ENCODE data around the gene GALNTL6.

DNA sequence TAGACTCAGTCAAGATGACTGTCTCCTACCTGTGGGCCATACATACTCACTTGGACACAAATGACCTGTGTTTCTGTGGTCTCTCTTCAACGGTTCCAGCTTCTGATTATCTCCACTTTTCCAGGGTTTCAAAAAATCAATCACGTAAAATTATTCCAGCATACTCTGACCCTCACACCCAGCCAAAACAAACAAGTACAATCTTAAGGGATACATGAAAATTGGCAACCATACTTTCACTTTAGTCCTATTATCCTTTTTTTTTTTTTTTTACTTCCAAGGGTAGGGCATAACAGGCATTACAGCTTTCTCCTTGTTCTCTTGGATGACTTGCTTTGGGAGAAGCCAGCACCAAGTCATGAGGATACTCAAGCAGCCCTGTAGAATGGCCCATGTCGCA is 1129.6 kb downstream of the GALNTL6 start:
- TF ChIP-seq, protein P1, sequence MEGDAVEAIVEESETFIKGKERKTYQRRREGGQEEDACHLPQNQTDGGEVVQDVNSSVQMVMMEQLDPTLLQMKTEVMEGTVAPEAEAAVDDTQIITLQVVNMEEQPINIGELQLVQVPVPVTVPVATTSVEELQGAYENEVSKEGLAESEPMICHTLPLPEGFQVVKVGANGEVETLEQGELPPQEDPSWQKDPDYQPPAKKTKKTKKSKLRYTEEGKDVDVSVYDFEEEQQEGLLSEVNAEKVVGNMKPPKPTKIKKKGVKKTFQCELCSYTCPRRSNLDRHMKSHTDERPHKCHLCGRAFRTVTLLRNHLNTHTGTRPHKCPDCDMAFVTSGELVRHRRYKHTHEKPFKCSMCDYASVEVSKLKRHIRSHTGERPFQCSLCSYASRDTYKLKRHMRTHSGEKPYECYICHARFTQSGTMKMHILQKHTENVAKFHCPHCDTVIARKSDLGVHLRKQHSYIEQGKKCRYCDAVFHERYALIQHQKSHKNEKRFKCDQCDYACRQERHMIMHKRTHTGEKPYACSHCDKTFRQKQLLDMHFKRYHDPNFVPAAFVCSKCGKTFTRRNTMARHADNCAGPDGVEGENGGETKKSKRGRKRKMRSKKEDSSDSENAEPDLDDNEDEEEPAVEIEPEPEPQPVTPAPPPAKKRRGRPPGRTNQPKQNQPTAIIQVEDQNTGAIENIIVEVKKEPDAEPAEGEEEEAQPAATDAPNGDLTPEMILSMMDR (conservative IDR thresholded peaks at IDR 0.05; ENCODE audit: low read length): no peak
- no peak for TF ChIP-seq EZH2phosphoT487 (IDR thresholded peaks at IDR 0.05; ENCODE audit: borderline replicate concordance)
